OCI-M1 (cell line): Measurements from ENCODE around the gene FOXL3.
"Not testable (repeated sequence)": the region's sequence is repeated elsewhere in the genome, so short reads cannot be mapped to it uniquely, and the experiment has no call there.

Experiments
- DNase-seq: peaks from one replicate; lab custom pipeline; 2025; lab: John Stamatoyannopoulos, UW

FOXL3 gene

DNA sequence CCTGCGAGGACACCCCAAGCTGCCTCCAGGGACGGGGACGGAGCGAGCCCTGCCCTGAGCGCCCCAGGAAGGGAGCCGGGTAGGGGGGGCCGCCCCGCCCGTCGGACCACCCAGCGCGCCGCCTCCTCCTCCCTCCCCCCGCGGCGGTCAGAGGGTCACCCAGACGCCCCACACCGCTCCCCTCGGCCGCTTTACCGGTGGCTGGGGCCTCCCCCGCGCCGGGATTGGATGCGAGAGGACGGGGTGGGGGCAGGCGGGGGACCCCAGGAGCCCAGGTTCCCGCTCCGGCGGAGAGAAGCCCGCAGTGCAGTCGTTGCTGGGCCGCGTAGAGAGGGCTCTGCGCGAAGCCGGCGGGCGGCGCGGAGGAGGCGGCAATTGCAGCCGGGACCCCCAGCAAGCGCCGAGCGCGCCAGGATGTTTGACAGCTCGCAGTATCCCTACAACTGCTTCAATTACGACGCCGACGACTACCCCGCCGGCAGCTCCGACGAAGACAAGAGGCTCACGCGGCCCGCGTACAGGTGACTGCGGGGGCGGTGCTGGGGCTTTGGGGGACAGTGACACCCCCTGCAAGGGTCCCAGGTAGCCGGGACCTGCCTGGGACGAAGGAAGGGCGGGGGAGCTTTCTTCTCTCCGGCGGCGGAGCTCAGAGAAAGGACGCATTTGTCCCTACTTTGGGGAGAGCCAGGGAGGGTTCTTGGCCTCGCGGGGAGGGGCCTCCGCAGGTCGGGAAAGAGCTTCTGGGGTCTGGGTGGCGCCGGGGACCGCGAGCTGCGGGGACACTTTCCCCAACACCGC, at the start of gene FOXL3:
Gene FOXL3 (plus strand): TSS at position 415 of the 798 bp plus-strand sequence. CDS start 0 bp downstream, at position 415.
- DNase-seq = no peak

DNA sequence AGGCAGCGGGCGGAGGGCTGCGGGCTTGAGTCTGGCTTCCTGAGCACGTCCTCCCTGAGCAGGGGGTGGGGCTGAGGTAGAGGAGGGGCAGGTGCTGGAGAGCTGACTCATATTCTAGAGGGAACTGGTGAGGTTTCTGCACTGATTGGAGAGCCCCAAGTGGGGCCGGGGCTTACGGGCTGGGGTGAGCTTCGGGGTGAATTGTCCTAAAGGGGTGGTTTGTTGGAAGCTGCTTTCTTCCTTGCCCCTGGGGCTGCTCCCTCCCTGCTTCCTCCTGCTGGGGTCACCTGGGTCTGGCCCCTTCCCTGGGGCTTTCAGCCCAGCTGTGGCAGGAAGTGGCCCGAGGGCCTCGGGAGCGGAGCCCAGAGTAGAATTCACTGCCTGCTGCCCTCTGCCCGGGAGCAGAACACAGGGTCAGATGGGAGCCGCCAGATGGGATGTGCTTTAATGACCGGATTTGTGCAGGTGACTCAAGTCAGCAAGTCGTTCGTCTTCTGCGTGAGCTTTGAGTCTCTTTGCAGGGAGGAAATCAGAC, 49.0 kb upstream of the FOXL3 start:
- DNase-seq = no peak

DNA sequence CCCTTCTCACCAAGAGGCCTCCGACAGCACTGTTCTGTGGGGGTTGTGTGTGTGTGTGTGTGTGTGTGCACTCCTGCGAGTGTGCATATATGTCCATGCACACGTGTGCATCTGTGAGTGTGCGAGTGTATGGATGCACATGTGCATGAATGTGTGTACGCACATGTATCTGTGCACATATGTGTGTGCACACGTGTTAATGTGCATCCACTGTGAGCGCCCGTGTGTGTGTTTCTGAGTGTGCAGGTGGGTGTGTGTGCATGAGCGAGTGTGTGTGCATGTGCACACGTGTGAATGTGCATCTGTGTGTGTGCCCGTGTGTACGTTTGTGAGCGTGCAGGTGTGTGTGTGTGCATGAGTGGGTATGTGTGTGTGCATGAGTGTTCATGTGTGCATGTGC, 48.5 kb upstream of the FOXL3 start:
- DNase-seq = no peak

DNA sequence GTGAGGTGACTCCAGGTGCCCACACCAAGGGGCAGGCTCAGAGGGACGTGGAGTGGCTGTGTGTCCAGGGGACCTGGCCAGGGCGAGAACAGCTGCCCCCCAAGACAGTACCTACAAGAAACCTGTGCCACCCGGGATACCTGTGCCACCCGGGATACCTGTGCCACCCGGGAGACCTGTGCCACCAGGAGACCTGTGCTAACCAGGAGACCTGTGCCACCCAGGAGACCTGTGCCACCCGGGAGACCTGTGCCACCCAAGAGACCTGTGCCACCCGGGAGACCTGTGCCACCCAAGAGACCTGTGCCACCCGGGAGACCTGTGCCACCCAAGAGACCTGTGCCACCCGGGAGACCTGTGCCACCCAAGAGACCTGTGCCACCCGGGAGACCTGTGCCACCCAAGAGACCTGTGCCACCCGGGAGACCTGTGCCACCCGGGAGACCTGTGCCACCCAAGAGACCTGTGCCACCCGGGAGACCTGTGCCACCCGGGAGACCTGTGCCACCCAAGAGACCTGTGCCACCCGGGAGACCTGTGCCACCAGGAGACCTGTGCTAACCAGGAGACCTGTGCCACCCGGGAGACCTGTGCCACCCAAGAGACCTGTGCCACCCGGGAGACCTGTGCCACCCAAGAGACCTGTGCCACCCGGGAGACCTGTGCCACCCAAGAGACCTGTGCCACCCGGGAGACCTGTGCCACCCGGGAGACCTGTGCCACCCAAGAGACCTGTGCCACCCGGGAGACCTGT, 47.0 kb upstream of the FOXL3 start:
- DNase-seq = not testable (repeated sequence)

DNA sequence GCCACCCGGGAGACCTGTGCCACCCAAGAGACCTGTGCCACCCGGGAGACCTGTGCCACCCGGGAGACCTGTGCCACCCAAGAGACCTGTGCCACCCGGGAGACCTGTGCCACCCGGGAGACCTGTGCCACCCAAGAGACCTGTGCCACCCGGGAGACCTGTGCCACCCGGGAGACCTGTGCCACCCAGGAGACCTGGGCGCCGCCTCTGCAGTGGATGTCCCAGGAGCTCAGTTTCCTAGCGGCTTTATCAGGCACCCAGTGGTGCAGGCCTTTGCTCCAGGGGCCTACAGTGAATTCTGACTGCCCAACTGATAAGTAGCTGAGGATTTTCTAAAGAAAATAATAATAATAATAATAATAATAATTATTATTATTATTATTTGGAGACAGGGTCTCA, 46.4 kb upstream of the FOXL3 start:
- not testable (repeated sequence) for DNase-seq

DNA sequence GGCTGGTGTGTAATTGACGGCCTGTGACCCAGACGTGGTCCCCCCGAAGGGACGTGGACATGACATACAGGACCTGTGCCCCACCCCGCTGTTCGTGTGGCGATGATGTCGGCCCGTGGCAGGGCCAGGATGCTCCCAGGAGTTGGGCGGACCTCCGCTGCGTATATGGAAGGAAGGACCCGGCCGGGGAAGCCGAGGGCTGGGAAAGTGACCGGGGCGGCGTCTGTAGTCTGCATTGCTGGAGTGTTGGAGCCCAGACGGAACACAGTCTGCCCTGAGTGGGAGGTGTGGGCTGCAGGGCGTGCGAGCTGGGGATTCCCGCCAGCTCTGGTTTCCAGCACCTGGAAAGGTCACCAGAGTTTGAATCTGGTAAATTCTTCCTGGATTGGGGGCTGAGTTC, 45.0 kb upstream of the FOXL3 start:
- DNase-seq = no peak

DNA sequence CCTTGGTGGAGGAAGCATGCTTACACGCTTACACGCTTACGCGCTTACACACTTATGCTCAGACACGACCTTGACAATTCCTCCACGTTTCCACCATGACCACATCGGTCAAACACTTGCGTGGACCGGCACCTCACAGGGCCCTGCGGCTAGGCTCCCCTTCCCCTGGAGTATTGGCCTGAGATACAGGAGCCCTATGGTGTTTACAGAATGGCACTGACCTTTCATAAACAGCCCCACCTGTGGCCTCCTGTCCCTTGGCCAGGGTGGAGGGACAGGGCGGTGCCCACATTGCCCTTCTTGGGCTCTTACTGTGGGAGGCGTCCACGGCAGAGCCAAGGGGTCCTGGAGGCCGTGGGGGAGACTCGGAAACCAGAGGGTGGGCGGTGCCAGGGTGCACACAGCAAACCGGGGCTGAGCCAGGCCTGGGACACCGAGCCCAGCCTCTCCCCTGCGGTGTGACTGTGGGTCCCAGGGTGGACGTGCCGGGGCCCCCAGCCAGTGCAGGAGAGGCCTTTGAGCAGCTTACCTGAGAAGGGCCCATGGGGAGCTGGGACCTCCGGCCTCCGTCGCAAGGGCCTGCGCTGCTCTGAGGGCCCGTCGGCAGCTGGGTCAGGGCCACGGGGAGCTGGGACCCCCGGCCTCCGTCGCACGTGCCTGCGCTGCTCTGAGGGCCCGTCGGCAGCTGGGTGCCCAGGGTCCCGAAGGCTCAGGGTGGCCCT, 44.2 kb upstream of the FOXL3 start:
- DNase-seq = no peak

DNA sequence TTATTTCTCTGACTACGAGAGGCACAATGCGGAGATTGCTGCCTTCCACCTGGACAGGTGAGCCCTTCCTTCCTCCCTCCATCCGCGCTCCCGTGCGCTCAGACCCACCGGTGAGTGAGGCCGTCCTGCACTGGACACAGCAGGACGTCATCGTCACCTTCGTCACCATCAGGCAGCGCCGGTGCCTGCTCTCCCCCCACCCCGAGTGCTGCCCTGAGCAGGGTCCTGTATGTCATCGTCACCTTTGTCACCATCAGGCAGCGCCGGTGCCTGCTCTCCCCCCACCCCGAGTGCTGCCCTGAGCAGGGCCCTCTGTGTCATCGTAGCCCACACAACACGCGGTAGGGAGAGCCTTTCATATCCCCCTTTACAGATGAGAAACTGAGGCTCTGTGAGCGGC, 43.5 kb upstream of the FOXL3 start:
- no peak for DNase-seq

DNA sequence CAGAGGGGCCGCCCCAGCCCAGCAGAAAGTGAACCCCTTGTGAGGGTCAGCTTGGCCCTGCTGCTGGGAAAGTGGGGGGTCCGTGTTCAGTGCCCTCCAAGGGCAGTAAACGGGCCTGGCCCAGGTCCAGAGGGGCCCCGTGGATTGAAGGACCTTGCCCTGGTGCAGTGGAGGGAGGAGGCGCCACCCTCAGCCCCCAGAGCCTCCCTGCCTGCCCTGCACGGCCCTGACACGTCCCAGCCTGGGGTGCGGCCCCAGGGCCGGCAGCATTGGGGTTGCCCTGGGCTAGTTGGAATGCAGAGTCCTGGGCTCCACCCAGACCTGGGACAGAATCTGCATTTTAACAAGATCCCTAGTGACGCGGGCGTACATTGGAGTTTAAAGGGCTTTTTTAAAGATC, 42.8 kb upstream of the FOXL3 start:
- no peak for DNase-seq

DNA sequence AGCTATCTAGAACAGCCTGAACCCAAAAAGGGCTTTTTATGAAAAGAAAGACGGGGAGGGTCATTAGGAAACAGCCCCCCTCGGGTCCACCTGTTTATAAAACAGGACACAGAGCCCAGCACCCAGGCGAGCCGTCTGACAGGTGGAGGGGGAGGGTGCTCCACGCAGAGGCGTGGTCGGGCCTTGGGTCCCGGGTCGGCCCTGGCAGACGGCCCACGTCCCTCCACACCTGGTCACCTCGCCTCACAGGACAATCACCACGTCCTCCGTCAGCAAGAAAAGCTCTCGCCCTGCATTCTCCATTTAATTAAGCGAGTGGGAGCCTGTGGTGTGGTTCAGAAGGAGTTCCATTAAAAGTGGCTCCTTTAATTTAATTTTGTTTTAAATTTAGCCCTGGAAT, 42.3 kb upstream of the FOXL3 start:
- no peak for DNase-seq

DNA sequence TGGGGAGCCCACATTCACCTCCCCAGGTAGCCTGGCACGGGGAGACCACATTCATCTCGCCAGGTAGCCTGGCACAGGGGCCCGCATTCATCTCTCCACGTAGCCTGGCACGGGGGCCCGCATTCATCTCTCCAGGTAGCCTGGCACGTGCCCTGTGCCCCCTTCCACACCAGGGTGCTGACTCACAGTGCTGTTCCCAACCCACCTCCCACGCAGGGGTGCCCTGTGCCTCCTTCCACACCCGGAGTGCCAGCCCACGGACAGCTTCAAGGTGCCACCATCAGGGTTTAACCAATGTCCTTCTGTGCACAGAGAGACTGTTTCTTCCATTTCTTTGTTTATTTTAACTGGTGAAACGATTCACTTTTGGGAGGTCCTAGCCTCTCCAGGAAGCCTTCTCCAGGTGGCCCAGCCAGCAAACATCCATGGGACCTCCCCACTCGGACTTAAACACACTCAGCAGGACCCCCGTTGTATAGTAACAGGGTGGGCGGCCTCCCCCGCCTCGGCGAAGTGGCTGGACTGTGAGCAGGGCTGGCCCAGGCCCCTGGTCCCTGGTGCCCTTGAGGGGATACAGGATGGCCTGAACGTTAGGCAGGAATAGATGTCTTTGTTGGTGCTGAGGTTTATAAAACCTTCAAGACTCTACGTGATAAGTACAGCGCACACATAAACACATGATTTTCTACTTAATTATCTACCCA, 41.1 kb upstream of the FOXL3 start:
- no peak for DNase-seq

DNA sequence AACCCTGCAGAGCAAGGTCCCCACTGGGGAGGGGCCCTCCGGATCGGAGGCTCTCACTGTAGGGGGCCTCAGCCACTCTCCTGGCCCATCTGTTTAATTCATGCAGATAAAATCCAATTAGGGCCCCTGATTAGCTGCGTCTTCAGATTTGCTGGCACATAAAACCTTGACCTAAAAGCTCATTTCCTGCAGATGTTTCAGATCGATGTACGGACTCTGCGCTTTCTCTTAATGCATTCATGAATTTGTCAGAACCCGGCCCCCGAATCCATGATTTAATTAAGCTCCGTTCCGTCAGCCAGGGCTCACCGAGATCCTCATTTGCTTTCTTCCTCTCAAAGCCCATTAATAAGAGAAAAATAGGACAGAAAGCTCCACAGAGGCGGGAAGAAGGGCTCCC, 40.0 kb upstream of the FOXL3 start:
- DNase-seq = no peak

DNA sequence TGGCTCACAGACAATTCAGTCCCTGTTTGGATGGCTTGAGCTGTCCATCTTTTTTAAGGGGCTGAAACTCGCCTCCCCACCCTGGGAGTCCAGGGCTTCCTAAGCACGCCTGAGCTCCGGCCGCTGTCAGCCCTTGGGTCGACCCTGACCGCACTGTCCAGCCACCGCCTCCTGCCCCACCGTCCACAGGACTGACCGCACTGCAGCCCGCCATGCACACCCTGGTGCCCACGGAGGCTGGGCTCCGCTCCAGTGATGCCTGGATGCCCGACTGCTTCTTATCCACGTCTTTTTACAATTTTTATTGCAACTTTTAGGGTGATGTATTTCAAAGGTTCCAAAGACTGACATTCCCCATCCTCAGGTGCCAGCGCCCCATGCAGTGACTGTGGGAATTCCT, 39.4 kb upstream of the FOXL3 start:
- no peak for DNase-seq

DNA sequence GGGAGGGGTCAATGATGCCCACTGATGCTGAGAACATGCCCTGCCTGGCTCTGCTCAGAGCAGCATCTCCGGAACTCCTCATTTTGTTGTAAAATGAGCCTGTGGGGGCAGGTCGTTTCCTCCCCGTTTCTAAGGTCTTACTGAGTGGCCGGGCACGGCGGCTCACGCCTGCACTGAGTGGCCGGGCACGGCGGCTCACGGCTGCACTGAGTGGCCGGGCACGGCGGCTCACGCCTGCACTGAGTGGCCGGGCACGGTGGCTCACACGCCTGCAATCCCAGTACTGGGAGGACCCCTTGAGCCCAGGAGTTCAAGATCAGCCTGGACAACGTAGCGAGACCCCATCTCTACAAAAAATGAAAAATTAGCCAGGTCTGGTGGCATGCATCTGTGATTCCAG, 39.0 kb upstream of the FOXL3 start:
- DNase-seq = no peak

DNA sequence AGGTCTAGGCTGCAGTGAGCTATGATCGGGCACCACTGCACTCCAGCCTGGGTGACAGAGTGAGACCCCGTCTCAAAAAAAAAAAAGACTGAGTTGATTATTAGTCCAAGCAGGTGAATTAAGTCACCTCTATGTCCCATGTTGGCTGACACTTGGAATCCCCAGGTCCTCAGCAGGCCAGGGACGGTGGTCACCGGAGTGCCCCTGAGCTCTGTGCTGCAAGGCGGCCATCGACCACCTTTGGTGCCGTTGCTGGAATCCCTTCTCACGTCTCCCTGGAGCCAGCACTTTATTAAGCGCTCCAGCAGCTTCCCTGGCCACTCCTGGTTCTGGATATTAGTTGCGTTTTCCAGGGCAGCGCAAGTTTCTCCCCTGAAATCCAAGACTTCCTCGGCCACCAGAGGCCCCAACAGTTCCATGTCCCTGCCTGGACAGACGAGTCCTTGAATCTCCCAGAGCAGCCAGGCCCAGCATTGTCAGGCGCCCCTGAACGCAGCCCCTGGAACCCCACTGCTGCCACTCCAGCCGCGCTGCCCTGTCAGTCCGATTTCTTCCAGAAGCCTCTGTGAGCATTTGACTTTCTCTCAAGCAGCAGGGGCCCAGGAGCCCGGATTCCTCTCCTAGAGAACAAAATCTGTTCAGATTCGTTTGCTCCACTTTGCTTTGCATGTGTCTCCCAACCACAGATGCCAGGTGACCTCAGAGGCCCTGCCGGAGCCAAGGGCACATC, 38.4 kb upstream of the FOXL3 start:
- no peak for DNase-seq

DNA sequence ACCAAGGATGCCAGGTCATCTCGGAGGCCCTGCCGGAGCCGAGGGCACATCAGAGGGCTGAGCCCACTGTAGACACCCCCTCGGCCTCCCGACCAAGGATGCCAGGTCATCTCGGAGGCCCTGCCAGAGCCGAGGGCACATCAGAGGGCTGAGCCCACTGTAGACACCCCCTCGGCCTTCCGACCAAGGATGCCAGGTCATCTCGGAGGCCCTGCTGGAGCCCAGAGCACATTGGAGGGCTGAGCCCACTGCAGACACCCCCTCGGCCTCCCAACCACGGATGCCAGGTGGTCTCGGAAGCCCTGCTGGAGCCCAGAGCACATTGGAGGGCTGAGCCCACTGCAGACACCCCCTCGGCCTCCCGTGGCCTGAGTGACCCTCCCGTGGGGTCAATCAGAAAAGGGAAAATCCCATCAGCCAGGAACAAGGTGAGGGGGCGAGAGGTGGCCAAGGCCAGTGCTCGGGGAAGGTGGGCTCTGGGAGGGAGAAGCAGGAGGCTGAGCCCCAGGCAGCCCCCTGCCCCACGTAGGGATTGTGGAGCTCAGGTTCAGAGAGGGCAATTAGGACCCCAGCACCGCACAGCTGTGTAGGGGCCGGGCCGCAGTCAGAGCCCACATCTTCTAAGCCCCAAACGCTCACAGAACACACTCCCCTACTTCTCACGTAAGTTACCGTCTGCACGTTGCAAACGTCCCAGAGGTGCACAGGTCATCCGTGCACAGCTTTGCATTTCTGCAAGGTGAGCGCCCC, 37.6 kb upstream of the FOXL3 start:
- no peak for DNase-seq

DNA sequence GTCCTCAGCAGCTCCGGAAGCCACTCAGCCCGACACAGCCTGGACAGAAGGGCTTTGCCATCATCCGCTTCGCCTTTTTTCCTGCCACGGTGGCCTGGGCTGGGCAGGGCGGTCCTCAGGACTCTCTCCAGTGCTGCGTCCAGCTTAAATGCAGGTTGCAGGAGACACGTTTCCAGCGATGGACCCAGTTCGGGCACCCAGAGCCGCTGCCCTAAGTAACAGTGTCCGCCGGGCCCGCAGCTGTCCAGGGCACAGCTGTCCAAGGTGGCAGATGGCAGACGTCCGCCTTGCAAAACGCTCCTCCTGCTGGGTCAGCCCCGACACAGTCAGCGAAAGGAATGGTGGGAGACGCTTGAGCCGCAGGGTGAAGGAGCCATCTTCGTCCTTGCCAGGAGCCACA, 37.0 kb upstream of the FOXL3 start:
- DNase-seq = no peak

DNA sequence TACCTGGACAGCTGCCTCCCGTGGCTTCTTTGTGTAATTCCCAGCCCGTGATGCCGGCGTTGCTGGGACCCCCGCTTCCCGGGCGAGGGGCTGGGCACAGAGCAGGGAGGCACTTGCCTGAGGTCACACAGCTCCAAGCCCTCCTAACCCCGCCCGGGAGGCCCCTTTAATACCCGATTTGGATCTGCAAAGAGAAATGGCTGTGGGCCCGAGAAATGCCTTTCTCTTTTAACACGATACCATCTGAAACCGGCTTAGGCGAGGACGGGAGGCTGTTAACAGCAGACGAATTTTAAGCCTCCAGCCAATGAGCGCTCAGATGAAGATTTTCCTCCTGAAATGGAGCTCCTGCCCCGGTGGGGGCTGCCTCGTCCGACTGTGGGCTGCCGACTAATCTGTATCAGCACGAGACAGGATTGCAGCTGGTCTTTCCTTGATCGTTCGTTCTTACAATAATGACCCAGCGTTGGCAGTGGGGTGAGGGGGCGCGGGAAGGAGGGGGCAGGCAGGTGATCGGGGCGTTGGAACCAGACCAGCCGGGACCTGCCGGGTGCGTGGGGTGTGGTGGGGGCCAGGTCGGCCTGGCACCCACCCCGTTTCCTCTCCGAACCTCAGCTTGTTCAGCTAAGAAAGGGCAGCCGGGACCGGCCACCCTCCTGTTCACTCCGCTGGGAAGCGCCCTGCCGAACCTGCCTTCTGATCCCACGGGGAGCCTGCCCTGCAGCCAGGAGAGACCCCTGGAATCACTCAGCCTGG, 36.2 kb upstream of the FOXL3 start:
- DNase-seq = no peak

DNA sequence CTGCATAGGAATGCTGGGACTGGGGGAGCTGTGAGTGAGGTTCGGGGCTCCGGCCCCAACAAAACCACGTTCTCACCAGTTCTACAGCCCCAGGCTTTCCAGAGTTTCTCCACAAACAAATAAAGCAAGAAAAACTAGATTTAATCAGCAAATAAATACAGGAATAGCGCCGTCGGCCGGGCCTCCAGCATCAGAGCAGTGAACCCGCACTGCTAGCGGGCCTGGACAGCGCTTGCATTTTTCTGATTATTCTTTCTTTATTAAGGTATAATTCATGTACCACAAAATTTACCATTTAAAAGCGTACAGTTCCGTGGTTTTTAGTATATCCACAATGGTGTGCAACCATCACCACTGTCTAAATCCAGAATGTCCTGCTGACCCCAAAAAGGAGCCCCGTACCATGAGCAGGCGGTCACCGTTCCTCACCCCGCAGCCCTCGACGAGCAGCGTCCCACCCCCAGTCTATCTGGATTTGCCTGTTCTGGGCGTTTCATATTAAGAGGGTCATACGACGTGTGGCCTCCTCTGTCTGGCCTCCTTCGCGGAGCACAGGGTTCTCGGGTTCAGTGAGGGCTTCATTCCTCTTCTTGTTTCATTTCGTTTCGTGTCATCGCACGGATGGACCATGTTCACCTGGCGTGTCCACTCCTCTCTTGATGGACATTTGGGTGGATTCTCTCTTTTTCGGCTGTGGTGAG, 35.5 kb upstream of the FOXL3 start:
- DNase-seq = no peak
